HG03159 (cell line): ENCODE results near the gene SPAG4.
A peak's percentile ranks its signal among the peaks of the same experiment; 100 is the strongest.

Experiments
- ATAC-seq: cut with Tn5 transposase; IDR thresholded peaks from one replicate; pipeline ENCODE4 v1.9.1; 2021; ENCODE audit warnings: mild to moderate bottlenecking, moderate library complexity; ENCODE audit not compliant: unreplicated experiment

SPAG4 gene

GRCh38 chr20:35652641-35653429 is 37.2 kb downstream of the SPAG4 start:
- ATAC-seq: no peak

- ATAC-seq: no peak
Measured at GRCh38 chr20:35653430-35653734, 37.8 kb downstream of the SPAG4 start.

- no peak for ATAC-seq
Measured at GRCh38 chr20:35653893-35654292, 38.3 kb downstream of the SPAG4 start.

GRCh38 chr20:35654415-35654814 is 38.8 kb downstream of the SPAG4 start:
- no peak for ATAC-seq

- ATAC-seq: no peak
Measured at GRCh38 chr20:35657271-35657670, 41.6 kb downstream of the SPAG4 start.

- no peak for ATAC-seq
Measured at GRCh38 chr20:35660122-35660937, 44.7 kb downstream of the SPAG4 start.

GRCh38 chr20:35661053-35661452 is 45.4 kb downstream of the SPAG4 start:
- no peak for ATAC-seq

GRCh38 chr20:35661908-35662307 is 46.3 kb downstream of the SPAG4 start:
- no peak for ATAC-seq

- no peak for ATAC-seq
Measured at GRCh38 chr20:35662551-35662950, 46.9 kb downstream of the SPAG4 start.

- peak; percentile 35 for ATAC-seq
Measured at GRCh38 chr20:35663516-35664465, 48.2 kb downstream of the SPAG4 start.

- ATAC-seq: peak; percentile 78
Measured at GRCh38 chr20:35664466-35665206, 49.0 kb downstream of the SPAG4 start, which contains the start of the genes CPNE1 and RBM12. Gene CPNE1, minus strand, starts transcription at chr20:35664900. Its CDS starts 31,977 bp downstream, at chr20:35632923. Gene RBM12, minus strand, starts transcription at chr20:35664900. Its CDS starts 9,578 bp downstream, at chr20:35655322.

- no peak for ATAC-seq
Measured at GRCh38 chr20:35665949-35666288, 50.3 kb downstream of the SPAG4 start.

- ATAC-seq: no peak
Measured at GRCh38 chr20:35669221-35669620, 53.6 kb downstream of the SPAG4 start.

GRCh38 chr20:35669681-35670080 is 54.1 kb downstream of the SPAG4 start:
- no peak for ATAC-seq
